ENCODE data around the gene SPART.

- TF ChIP-seq CTCF (IDR thresholded peaks at IDR 0.05) (no peak), POLR2A (IDR thresholded peaks at IDR 0.05) (no peak)
Observed at GRCh38 chr13:36288794-36289391, 57.3 kb downstream of the SPART start.

All from ovary (tissue), 3 donors.